Measurements from ENCODE around the gene NCOA1. TPM values are rescaled to one million over a fixed set of nuclear protein-coding genes. Genes with fewer than 3 reads are reported as not detected.

Gene NCOA1
- polyA plus RNA-seq, 1 donor (not counting 4 experiments of a cell fraction or from before 2014, with no cell fraction given): 5.0 TPM

- Histone ChIP-seq H3K4me1 (ENCODE audit: control insufficient read depth, extremely low read depth, insufficient read depth, low read length) (peaks cover 6% of the 10 kb centered on the region), H3K27ac (ENCODE audit: control insufficient read depth, insufficient read depth, low read length) (no peak overlapping the region), H4K20me1 (ENCODE audit: control insufficient read depth, extremely low read depth, insufficient read depth, low read length) (no peaks in the 10 kb centered on the region), H3K4me2 (ENCODE audit: control insufficient read depth, extremely low read depth, insufficient read depth, low read depth, low read length) (peak overlapping the region; percentile 25), H2AFZ (ENCODE audit: control insufficient read depth, low read length) (peak overlapping the region; percentile 36), H3K9ac (ENCODE audit: control insufficient read depth, extremely low read depth, insufficient read depth, low read length) (no peak overlapping the region), H3K27me3 (ENCODE audit: control insufficient read depth, extremely low read depth, insufficient read depth, low read length) (peaks cover 4% of the 10 kb centered on the region), H3K9me3 (ENCODE audit: control insufficient read depth, low read depth, low read length) (peaks cover 3% of the 10 kb centered on the region), H3K79me2 (ENCODE audit: control insufficient read depth, insufficient read depth, low read length) (no peaks in the 10 kb centered on the region), H3K36me3 (ENCODE audit: control insufficient read depth in 2 of 2, extremely low read depth in 1 of 2, insufficient read depth in 2 of 2, low read length in 2 of 2) (no peaks in the 10 kb centered on the region), H3K9me1 (ENCODE audit: control insufficient read depth, extremely low read depth, insufficient read depth, low read length) (no peaks in the 10 kb centered on the region), H3K4me3 (ENCODE audit: control insufficient read depth in 2 of 3, extremely low read depth in 1 of 3, insufficient read depth in 2 of 3, low read depth in 1 of 3, low read length in 3 of 3) (no peak overlapping the region)
- no peak for DNase-seq (ENCODE audit: low read depth, low spot score)
- dilution Hi-C loops (cut with MboI; ENCODE audit: extremely low pct_ligation_motif_present, low sequenced_read_pairs): no loop called here
- FAIRE-seq: no peak
- no peak for TF ChIP-seq CTCF (optimal IDR thresholded peaks at IDR 0.05 in 1 of 3, IDR thresholded peaks at IDR 0.05 in 1 of 3, conservative IDR thresholded peaks at IDR 0.05 in 1 of 3; ENCODE audit: extremely low read depth in 1 of 3, insufficient read depth in 2 of 3, low read length in 3 of 3)
- TF ChIP-seq EZH2 (IDR thresholded peaks at IDR 0.05; ENCODE audit: low read length): no peak
Observed at GRCh38 chr2:24454294-24454693, 36.8 kb upstream of the NCOA1 start.

GRCh38 chr2:24456599-24457556, 34.2 kb upstream of the NCOA1 start:
- H3K9ac ChIP-seq (ENCODE audit: control insufficient read depth, extremely low read depth, insufficient read depth, low read length): no peak overlapping the region
- no peaks in the 10 kb centered on the region for H3K36me3 ChIP-seq (ENCODE audit: control insufficient read depth in 2 of 2, extremely low read depth in 1 of 2, insufficient read depth in 2 of 2, low read length in 2 of 2)
- H3K4me3 ChIP-seq (ENCODE audit: control insufficient read depth in 2 of 3, extremely low read depth in 1 of 3, insufficient read depth in 2 of 3, low read depth in 1 of 3, low read length in 3 of 3): no peak overlapping the region
- H4K20me1 ChIP-seq (ENCODE audit: control insufficient read depth, extremely low read depth, insufficient read depth, low read length): no peaks in the 10 kb centered on the region
- H3K79me2 ChIP-seq (ENCODE audit: control insufficient read depth, insufficient read depth, low read length): no peaks in the 10 kb centered on the region
- H3K9me3 ChIP-seq (ENCODE audit: control insufficient read depth, low read depth, low read length): no peaks in the 10 kb centered on the region
- H3K27me3 ChIP-seq (ENCODE audit: control insufficient read depth, extremely low read depth, insufficient read depth, low read length): peaks cover 4% of the 10 kb centered on the region
- DNase-seq (ENCODE audit: low read depth, low spot score) (no peak), FAIRE-seq (peak; percentile 68)
- dilution Hi-C loops (cut with MboI; ENCODE audit: extremely low pct_ligation_motif_present, low sequenced_read_pairs): no loop called here
- H2AFZ ChIP-seq (ENCODE audit: control insufficient read depth, low read length): no peak overlapping the region
- H3K9me1 ChIP-seq (ENCODE audit: control insufficient read depth, extremely low read depth, insufficient read depth, low read length): no peaks in the 10 kb centered on the region
- peaks cover 6% of the 10 kb centered on the region for H3K4me1 ChIP-seq (ENCODE audit: control insufficient read depth, extremely low read depth, insufficient read depth, low read length)
- TF ChIP-seq EZH2 (IDR thresholded peaks at IDR 0.05; ENCODE audit: low read length) (no peak), CTCF (optimal IDR thresholded peaks at IDR 0.05 in 1 of 3, IDR thresholded peaks at IDR 0.05 in 1 of 3, conservative IDR thresholded peaks at IDR 0.05 in 1 of 3; ENCODE audit: extremely low read depth in 1 of 3, insufficient read depth in 2 of 3, low read length in 3 of 3) (no peak)
- H3K4me2 ChIP-seq (ENCODE audit: control insufficient read depth, extremely low read depth, insufficient read depth, low read depth, low read length): peak overlapping the region; percentile 40
- H3K27ac ChIP-seq (ENCODE audit: control insufficient read depth, insufficient read depth, low read length): no peak overlapping the region

All from keratinocyte (primary cell).